Smooth muscle cell (in vitro differentiated cells): Measurements from ENCODE around the gene CDKAL1. TPM values are rescaled to one million over a fixed set of nuclear protein-coding genes. Genes with fewer than 3 reads are reported as not detected.

Experiments
- DNase-seq: peaks from one replicate; lab custom pipeline; 2025; ENCODE audit not compliant: unreplicated experiment; lab: John Stamatoyannopoulos, UW
- H2AFZ ChIP-seq: fragments of 200-600 bp; sonication (generic); 2 replicates; pipeline ENCODE4 v1.6.0; 2016; ENCODE audit warnings: antibody characterized with exemption, low read depth, mild to moderate bottlenecking
- H3F3A ChIP-seq: fragments of 200-600 bp; sonication (generic); 2 replicates; pipeline ENCODE4 v1.6.0; 2017; ENCODE audit warnings: antibody characterized with exemption, low read depth
- H3K27ac ChIP-seq: fragments of 200-600 bp; sonication (generic); 2 replicates; pipeline ENCODE4 v1.5.1; 2016; ENCODE audit warnings: low read depth, mild to moderate bottlenecking
- H3K27me3 ChIP-seq: fragments of 200-600 bp; sonication (generic); 2 replicates; pipeline ENCODE4 v1.6.1; 2016; ENCODE audit warnings: low read depth, mild to moderate bottlenecking
- H3K36me3 ChIP-seq: fragments of 200-600 bp; sonication (generic); 2 replicates; pipeline ENCODE4 v1.5.1; 2016; ENCODE audit warnings: low read depth
- H3K4me1 ChIP-seq: fragments of 200-600 bp; sonication (generic); 2 replicates; pipeline ENCODE4 v1.5.1; 2016; ENCODE audit warnings: low read depth
- H3K4me2 ChIP-seq: fragments of 200-600 bp; sonication (generic); 2 replicates; pipeline ENCODE4 v1.6.0; 2016; ENCODE audit warnings: mild to moderate bottlenecking
- H3K4me3 ChIP-seq: fragments of 200-600 bp; sonication (generic); 2 replicates; pipeline ENCODE4 v1.5.1; 2016; ENCODE audit warnings: mild to moderate bottlenecking
- H3K79me2 ChIP-seq: fragments of 200-600 bp; sonication (generic); 2 replicates; pipeline ENCODE4 v1.6.0; 2016; ENCODE audit warnings: low read depth, mild to moderate bottlenecking
- H3K9ac ChIP-seq: fragments of 200-600 bp; sonication (generic); 2 replicates; pipeline ENCODE4 v1.6.0; 2016; ENCODE audit warnings: low read depth
- H3K9me3 ChIP-seq: fragments of 200-600 bp; sonication (generic); replicated peaks from 2 replicates; pipeline ENCODE4 v1.5.1; 2016; ENCODE audit warnings: low read depth
- H4K20me1 ChIP-seq: fragments of 200-600 bp; sonication (generic); 2 replicates; pipeline ENCODE4 v1.6.0; 2016; ENCODE audit warnings: low read depth
- WGBS: methylation state at CpG from one replicate; pipeline ENCODE4 v1.1.7; 2016; ENCODE audit warnings: low lambda C conversion rate; 5-methylcytosine and 5-hydroxymethylcytosine counted together
- polyA plus RNA-seq: library from polyadenylated mRNA; unstranded; fragments of >200 nt; fragmentation: Nextera tagmentation; extraction: Ambion mirVana; gene quantifications from 2 replicates; pipeline ENCODE4 v1.2.1, GENCODE V29; 2016
- total RNA-seq: library from RNA; depleted of rRNA; stranded (reverse); fragments of >200 nt; gene quantifications from 2 replicates; pipeline ENCODE4 v1.2.3, GENCODE V29; 2014
- TF ChIP-seq, protein P1 (sequence below): fragments of 200-600 bp; sonication (generic); IDR thresholded peaks from 2 replicates; pipeline ENCODE4 v1.5.1; 2017; ENCODE audit warnings: borderline replicate concordance, mild to moderate bottlenecking, antibody characterized with exemption; ENCODE audit not compliant: insufficient read depth, poor library complexity, severe bottlenecking

CDKAL1 gene
- total and polyA plus RNA-seq, 2 experiments from 2014 or later: 16.5 to 16.6 TPM

- H3K4me3 ChIP-seq: no peak overlapping the region
- no peak for DNase-seq
- H3K36me3 ChIP-seq: no peaks in the 10 kb centered on the region
- no peaks in the 10 kb centered on the region for H3F3A ChIP-seq
- H2AFZ ChIP-seq: no peak overlapping the region
- 84% methylated on average over 3 of the region's 3 CpGs for WGBS
- H3K9ac ChIP-seq: no peak overlapping the region
- TF ChIP-seq, protein P1, sequence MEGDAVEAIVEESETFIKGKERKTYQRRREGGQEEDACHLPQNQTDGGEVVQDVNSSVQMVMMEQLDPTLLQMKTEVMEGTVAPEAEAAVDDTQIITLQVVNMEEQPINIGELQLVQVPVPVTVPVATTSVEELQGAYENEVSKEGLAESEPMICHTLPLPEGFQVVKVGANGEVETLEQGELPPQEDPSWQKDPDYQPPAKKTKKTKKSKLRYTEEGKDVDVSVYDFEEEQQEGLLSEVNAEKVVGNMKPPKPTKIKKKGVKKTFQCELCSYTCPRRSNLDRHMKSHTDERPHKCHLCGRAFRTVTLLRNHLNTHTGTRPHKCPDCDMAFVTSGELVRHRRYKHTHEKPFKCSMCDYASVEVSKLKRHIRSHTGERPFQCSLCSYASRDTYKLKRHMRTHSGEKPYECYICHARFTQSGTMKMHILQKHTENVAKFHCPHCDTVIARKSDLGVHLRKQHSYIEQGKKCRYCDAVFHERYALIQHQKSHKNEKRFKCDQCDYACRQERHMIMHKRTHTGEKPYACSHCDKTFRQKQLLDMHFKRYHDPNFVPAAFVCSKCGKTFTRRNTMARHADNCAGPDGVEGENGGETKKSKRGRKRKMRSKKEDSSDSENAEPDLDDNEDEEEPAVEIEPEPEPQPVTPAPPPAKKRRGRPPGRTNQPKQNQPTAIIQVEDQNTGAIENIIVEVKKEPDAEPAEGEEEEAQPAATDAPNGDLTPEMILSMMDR: no peak
- no peaks in the 10 kb centered on the region for H3K4me1 ChIP-seq
- H3K9me3 ChIP-seq: no peaks in the 10 kb centered on the region
- H3K27me3 ChIP-seq: no peaks in the 10 kb centered on the region
- H3K27ac ChIP-seq: no peak overlapping the region
- no peak overlapping the region for H3K4me2 ChIP-seq
- H3K79me2 ChIP-seq: no peaks in the 10 kb centered on the region
- H4K20me1 ChIP-seq: no peaks in the 10 kb centered on the region
Observed at GRCh38 chr6:21213492-21213891, 679.2 kb downstream of the CDKAL1 start.

- Histone ChIP-seq H3F3A (no peaks in the 10 kb centered on the region), H3K4me2 (no peak overlapping the region), H2AFZ (no peak overlapping the region), H3K4me3 (no peak overlapping the region), H4K20me1 (no peaks in the 10 kb centered on the region), H3K9me3 (no peaks in the 10 kb centered on the region), H3K36me3 (no peaks in the 10 kb centered on the region), H3K27me3 (no peaks in the 10 kb centered on the region), H3K27ac (no peak overlapping the region), H3K9ac (no peak overlapping the region), H3K79me2 (no peaks in the 10 kb centered on the region), H3K4me1 (no peaks in the 10 kb centered on the region)
- TF ChIP-seq, protein P1: no peak
- no peak for DNase-seq
- WGBS: 77% methylated on average over 5 of the region's 5 CpGs
Observed at GRCh38 chr6:21214738-21215448, 680.6 kb downstream of the CDKAL1 start.

DNA sequence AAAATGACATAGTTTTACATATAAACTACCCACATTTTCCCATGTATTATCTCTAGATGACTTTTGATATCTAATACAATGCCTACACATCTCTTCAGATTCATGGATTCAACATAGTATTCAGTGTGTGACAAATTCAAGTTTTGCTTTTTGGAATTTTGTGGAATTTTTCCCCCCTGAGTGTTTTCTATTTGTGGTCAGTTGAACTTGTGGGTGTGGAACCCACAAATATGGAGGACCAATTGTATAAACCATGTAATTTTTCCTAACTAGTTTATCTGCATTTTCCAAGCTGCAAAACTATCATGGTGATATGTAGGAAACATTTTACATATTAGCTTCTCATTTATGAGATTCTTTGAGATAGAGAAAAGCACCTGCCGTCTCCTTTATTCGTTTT lies 685.0 kb downstream of the CDKAL1 start:
- Histone ChIP-seq H3K4me3 (no peak overlapping the region), H3K36me3 (no peaks in the 10 kb centered on the region), H3K4me1 (no peaks in the 10 kb centered on the region), H3K4me2 (no peak overlapping the region), H2AFZ (no peak overlapping the region), H3K9ac (no peak overlapping the region), H3K27me3 (no peaks in the 10 kb centered on the region), H4K20me1 (no peaks in the 10 kb centered on the region), H3F3A (no peaks in the 10 kb centered on the region), H3K79me2 (no peaks in the 10 kb centered on the region), H3K9me3 (no peaks in the 10 kb centered on the region), H3K27ac (no peak overlapping the region)
- TF ChIP-seq, protein P1: no peak
- DNase-seq: no peak
- 98% methylated on average over 2 of the region's 2 CpGs for WGBS

- DNase-seq: no peak
- WGBS: 95% methylated on average over 7 of the region's 7 CpGs
- Histone ChIP-seq H3K27ac (no peak overlapping the region), H3F3A (no peaks in the 10 kb centered on the region), H3K4me2 (no peak overlapping the region), H3K4me3 (no peak overlapping the region), H4K20me1 (no peaks in the 10 kb centered on the region), H2AFZ (no peak overlapping the region), H3K9ac (no peak overlapping the region), H3K9me3 (no peaks in the 10 kb centered on the region), H3K36me3 (no peaks in the 10 kb centered on the region), H3K4me1 (no peaks in the 10 kb centered on the region), H3K27me3 (no peaks in the 10 kb centered on the region), H3K79me2 (no peaks in the 10 kb centered on the region)
- TF ChIP-seq, protein P1: no peak
Observed at GRCh38 chr6:21219856-21220255, 685.6 kb downstream of the CDKAL1 start.
